Measurements from ENCODE around the gene IMPDH2. TPM values are rescaled to one million over a fixed set of nuclear protein-coding genes. Genes with fewer than 3 reads are reported as not detected.
A peak's percentile ranks its signal among the peaks of the same experiment; 100 is the strongest.

The IMPDH2 gene
- total RNA-seq, 3 donors from 2014 or later, result 664 to 769 (median 721) TPM

DNA sequence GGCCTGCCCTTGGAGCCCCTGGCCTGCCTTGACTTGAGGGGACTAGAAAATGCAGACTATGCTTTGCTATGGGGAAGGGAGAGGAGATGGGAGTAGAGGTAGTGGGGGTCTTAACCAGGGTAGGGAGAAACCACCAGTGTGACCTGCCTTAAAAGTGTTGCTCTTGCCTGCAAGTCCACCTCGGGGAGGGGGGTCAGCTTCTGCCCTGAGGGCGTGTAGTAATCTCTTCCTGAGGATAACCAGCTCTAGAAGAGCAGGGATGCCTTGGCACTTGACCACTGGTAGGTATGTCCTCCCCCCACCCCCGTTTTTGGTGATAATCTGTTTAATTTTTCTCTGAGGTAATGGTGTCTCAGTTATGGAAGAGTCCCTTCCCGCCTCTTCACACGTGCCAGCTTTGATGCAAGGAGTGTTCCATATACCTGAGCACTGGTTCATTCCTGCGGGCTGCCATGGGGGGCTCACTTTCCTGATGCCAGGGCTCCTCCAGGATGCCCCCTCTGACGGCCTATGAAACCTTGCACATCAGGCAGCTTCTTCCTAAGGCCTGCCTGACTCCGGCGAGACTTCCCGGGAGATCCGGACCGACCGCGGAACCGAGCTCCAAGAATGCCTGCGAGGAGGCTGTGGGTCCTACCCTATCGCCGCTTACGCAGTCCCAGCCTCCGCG, 39.9 kb downstream of the IMPDH2 start:
- Mint-ChIP-seq H3K9me3 (no peaks in the 10 kb centered on the region), H3K4me1 (ENCODE audit: low read depth) (peaks cover 36% of the 10 kb centered on the region), H3K4me3 (peak overlapping the region; percentile 91), H3K27me3 (ENCODE audit: low read depth) (no peaks in the 10 kb centered on the region), H3K36me3 (ENCODE audit: insufficient read depth) (peaks cover 8% of the 10 kb centered on the region)
- no peak for DNase-seq
- peak in 1 of 2 donors; percentile 1 for ATAC-seq

DNA sequence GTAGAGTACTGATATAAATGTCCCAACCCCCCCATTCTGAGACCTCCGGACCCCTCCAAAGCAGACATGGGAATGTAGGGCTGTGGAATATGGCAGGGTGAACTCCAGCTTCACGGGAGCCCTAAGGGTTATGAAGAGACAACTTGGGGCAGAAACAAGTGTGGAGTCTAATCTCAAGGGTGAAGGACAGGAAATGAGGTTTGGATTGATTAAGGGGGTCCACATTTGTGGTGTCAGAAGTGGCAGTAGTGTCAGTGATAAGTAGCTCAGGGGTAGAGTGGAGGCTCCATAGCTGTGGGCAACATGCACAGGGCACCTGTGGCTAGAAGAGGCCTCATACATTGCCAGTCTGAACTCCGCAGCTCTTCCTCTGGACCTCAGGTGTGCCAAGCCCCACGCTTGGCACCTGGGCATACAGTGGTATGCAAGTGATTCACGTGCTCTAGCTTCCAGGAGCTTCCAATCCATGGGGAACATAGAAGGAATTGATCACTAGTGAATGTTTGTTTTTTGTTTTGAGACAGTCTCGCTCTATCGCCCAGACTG, 43.3 kb downstream of the IMPDH2 start:
- H3K4me1 Mint-ChIP-seq (ENCODE audit: low read depth), result peaks cover 18% of the 10 kb centered on the region
- ATAC-seq (no peak), DNase-seq (no peak)
- no peaks in the 10 kb centered on the region for H3K9me3 Mint-ChIP-seq
- peaks cover 19% of the 10 kb centered on the region for H3K36me3 Mint-ChIP-seq (ENCODE audit: insufficient read depth)
- no peak overlapping the region for H3K4me3 Mint-ChIP-seq
- H3K27me3 Mint-ChIP-seq (ENCODE audit: low read depth), result no peaks in the 10 kb centered on the region

DNA sequence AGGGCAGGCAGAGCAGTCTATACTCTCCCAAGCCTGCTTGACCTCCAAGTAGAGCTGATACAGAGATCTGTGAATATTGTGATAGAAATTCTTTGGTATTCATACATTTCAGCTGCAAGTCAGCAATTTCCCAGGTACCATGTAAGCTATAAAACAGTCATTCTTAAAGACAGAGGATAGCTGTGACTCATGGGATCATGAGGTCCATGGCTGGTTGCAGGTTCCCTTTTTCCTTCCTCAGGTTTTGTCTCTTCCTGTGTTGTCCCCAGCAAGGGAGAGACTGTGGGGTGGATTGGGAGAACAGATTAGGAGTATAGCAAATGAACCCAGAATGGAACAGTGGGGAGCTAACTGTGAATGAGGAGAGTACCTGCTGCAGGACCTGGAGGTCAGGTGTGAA, 44.5 kb downstream of the IMPDH2 start:
- Mint-ChIP-seq H3K4me3 (no peak overlapping the region), H3K4me1 (ENCODE audit: low read depth) (peaks cover 17% of the 10 kb centered on the region), H3K27me3 (ENCODE audit: low read depth) (no peaks in the 10 kb centered on the region), H3K9me3 (no peaks in the 10 kb centered on the region), H3K36me3 (ENCODE audit: insufficient read depth) (peaks cover 24% of the 10 kb centered on the region)
- no peak for ATAC-seq
- DNase-seq, result no peak

DNA sequence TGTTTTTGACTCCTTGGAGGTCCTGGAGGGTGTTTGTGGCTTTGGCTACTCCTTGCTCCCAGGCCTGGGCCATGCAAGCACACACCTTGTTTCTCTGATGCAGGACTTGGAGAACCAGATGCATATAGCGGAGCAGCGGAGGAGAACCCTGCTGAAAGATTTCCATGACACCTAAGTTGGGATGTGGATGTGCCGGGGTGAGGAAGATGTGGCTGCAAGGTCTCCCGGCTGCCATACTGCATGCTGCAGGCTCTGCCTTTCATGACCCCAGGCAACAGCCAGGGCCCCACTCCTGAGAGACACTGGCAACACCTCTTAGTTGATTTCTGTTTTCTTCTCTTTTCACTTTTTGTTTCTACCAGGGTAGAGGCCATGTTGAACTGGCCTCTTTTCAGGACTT, 46.1 kb downstream of the IMPDH2 start:
- no peak overlapping the region for H3K4me3 Mint-ChIP-seq
- ATAC-seq (no peak), DNase-seq (no peak)
- no peaks in the 10 kb centered on the region for H3K9me3 Mint-ChIP-seq
- H3K27me3 Mint-ChIP-seq (ENCODE audit: low read depth), result no peaks in the 10 kb centered on the region
- peaks cover 5% of the 10 kb centered on the region for H3K4me1 Mint-ChIP-seq (ENCODE audit: low read depth)
- peaks cover 30% of the 10 kb centered on the region for H3K36me3 Mint-ChIP-seq (ENCODE audit: insufficient read depth)

- no peaks in the 10 kb centered on the region for H3K9me3 Mint-ChIP-seq
- H3K27me3 Mint-ChIP-seq (ENCODE audit: low read depth), result no peaks in the 10 kb centered on the region
- DNase-seq (no peak), ATAC-seq (no peak)
- H3K4me1 Mint-ChIP-seq (ENCODE audit: low read depth), result peaks cover 1% of the 10 kb centered on the region
- H3K4me3 Mint-ChIP-seq, result no peak overlapping the region
- H3K36me3 Mint-ChIP-seq (ENCODE audit: insufficient read depth), result peaks cover 34% of the 10 kb centered on the region
These were observed 46.5 kb downstream of the IMPDH2 start for GRCh38 chr3:48982686-48983085.

DNA sequence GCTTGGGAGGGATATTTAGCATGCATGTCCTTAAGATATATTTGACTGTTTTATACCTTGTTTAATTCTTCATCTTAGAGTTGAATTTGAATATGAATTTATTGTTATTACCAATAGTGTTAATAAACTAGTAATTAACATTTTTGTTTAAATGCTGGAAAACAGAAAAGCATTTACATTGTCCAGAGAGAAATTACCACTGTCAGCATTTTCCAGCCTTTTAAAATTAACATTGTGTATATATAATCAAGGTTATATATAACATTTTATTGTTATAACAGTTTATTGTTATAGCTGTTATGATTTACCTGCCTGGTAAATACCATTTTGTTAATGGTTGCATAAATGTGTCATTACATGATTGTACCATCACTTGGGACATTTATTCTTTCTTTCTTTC, 47.2 kb downstream of the IMPDH2 start:
- H3K36me3 Mint-ChIP-seq (ENCODE audit: insufficient read depth), result peaks cover 34% of the 10 kb centered on the region
- ATAC-seq (no peak), DNase-seq (no peak)
- no peaks in the 10 kb centered on the region for H3K4me1 Mint-ChIP-seq (ENCODE audit: low read depth)
- no peak overlapping the region for H3K4me3 Mint-ChIP-seq
- no peaks in the 10 kb centered on the region for H3K27me3 Mint-ChIP-seq (ENCODE audit: low read depth)
- no peaks in the 10 kb centered on the region for H3K9me3 Mint-ChIP-seq

DNA sequence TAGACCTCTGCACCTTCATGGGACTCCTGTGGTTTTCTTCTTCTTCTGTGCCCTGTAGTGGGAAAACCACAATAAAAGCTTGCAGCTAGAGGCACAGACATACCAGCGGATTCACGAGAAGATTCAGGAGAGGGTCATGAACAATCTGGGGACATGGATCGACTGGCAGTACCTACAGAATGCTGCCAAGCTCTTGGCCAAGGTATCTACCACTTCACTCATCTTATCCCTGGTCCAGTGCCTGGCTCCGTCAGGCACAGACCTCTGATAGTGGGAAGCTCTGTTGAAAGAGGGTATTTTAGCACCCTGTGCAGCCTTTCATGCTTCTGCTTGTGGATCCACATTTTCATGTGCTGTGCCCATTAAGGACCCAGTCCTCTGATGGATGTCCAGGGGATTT, 48.9 kb downstream of the IMPDH2 start:
- peaks cover 41% of the 10 kb centered on the region for H3K36me3 Mint-ChIP-seq (ENCODE audit: insufficient read depth)

GRCh38 chr3:48979451-48979850, 49.7 kb downstream of the IMPDH2 start:
- Mint-ChIP-seq H3K4me1 (ENCODE audit: low read depth) (no peaks in the 10 kb centered on the region), H3K4me3 (no peak overlapping the region), H3K9me3 (no peaks in the 10 kb centered on the region), H3K27me3 (ENCODE audit: low read depth) (no peaks in the 10 kb centered on the region), H3K36me3 (ENCODE audit: insufficient read depth) (peaks cover 43% of the 10 kb centered on the region)
- no peak for DNase-seq
- ATAC-seq, result no peak

More for the DNA sequence above, 48.9 kb downstream of the IMPDH2 start:
- Mint-ChIP-seq H3K4me3 (no peak overlapping the region), H3K4me1 (ENCODE audit: low read depth) (no peaks in the 10 kb centered on the region), H3K9me3 (no peaks in the 10 kb centered on the region), H3K27me3 (ENCODE audit: low read depth) (no peaks in the 10 kb centered on the region)
- ATAC-seq, result no peak
- DNase-seq, result no peak

Other genes starting within 250 kb of the IMPDH2 start
- gene PRKAR2A, start 181.5 kb downstream of the IMPDH2 start, total RNA-seq, result 10 to 100 TPM; 60.7 to 75.9 (median 70.7) TPM
- gene SLC25A20, start 130.5 kb downstream of the IMPDH2 start, total RNA-seq, result 10 to 100 TPM; 13.9 to 19.0 (median 17.5) TPM
- gene ARIH2, start 110.6 kb downstream of the IMPDH2 start, total RNA-seq, result 100 to 1,000 TPM; 144 to 161 (median 146) TPM
- gene P4HTM, start 39.2 kb downstream of the IMPDH2 start, total RNA-seq, result 10 to 100 TPM; 25.7 to 28.2 (median 26.3) TPM
- gene WDR6, start 22.0 kb downstream of the IMPDH2 start, total RNA-seq, result 100 to 1,000 TPM; 147 to 163 (median 155) TPM
- gene DALRD3, start 10.8 kb downstream of the IMPDH2 start, total RNA-seq, result 10 to 100 TPM; 23.9 to 32.3 (median 25.4) TPM
- 100 to 1,000 TPM; 138 to 155 (median 147) TPM for gene NDUFAF3, start 7.3 kb downstream of the IMPDH2 start, total RNA-seq
- gene QRICH1, start 64.7 kb upstream of the IMPDH2 start, total RNA-seq, result 100 to 1,000 TPM; 109 to 131 (median 114) TPM
- gene QARS1, start 75.4 kb upstream of the IMPDH2 start, total RNA-seq, result 100 to 1,000 TPM; 216 to 228 (median 228) TPM
- gene USP19, start 91.4 kb upstream of the IMPDH2 start, total RNA-seq, result 10 to 100 TPM; 68.2 to 75.9 (median 75.1) TPM
- gene LAMB2, start 103.7 kb upstream of the IMPDH2 start, total RNA-seq, result 1 to 10 TPM; 1.6 to 2.4 (median 2.0) TPM
- gene CCDC71, start 136.9 kb upstream of the IMPDH2 start, total RNA-seq, result 10 to 100 TPM; 24.8 to 29.2 (median 27.0) TPM
- 1 to 10 TPM; 2.6 to 3.6 (median 3.5) TPM for gene KLHDC8B, start 142.2 kb upstream of the IMPDH2 start, total RNA-seq
- 1 to 10 TPM; 4.7 to 5.5 (median 5.2) TPM for gene C3orf62, start 247.8 kb upstream of the IMPDH2 start, total RNA-seq

Data from activated T-cell treated with anti-CD3 and anti-CD28 coated beads, Interleukin-2, amount 50 U/mL, for 4 hours (primary cell).